HepG2 (cell line): ENCODE results near the gene FANK1. TPM values are rescaled to one million over a fixed set of nuclear protein-coding genes. Genes with fewer than 3 reads are reported as not detected.

ENCODE experiments used
- ATAC-seq: fragments of 200-7000 bp; cut with Tn5 transposase; 3 replicates; pipeline ENCODE4 v1.9.1; 2020; ENCODE audit warnings: mild to moderate bottlenecking, moderate library complexity
- BruUV-seq: library from RNA; stranded (reverse); fragments of 400-500 nt; replicated peaks from 2 replicates; lab custom pipeline; 2021; lab: Mats Ljungman, UMichigan
- CTCF ChIA-PET: fragments of 300-600 bp; formaldehyde crosslinking; extraction: SDS; loops from one replicate; lab custom pipeline; 2021; ENCODE audit warnings: low total read pairs, inconsistent platforms, low intra/inter-chr PET ratio; lab: Yijun Ruan, JAX
- POLR2A ChIA-PET: fragments of 350-600 bp; sonication (Branson Sonifier 250); formaldehyde crosslinking; loops from one replicate; lab custom pipeline; 2020; ENCODE audit warnings: antibody characterized with exemption, inconsistent platforms; lab: Yijun Ruan, JAX
- DNase-seq: peaks from one replicate; pipeline ENCODE4 v3.0.0-alpha.2; 2015; ENCODE audit warnings: low spot score
- FAIRE-seq: peaks from 3 replicates; lab custom pipeline; 2011; peaks lifted over from hg19 to GRCh38; lab: Jason Lieb, UNC
- H2AFZ ChIP-seq: one replicate; pipeline ENCODE4 v1.6.1; 2011; ENCODE audit warnings: low read length, inconsistent platforms
- H3K27ac ChIP-seq: fragments of 300-600 bp; 3 replicates; pipeline ENCODE4 v1.8.0; 2011; ENCODE audit warnings: mixed run types, mild to moderate bottlenecking, mixed read lengths, low read length, inconsistent platforms; ENCODE audit not compliant: insufficient read depth; ENCODE audit errors: extremely low read length
- H3K27me3 ChIP-seq, 2 experiments: fragments of 200-600 bp in 1 of 2; 2 replicates in 1 of 2; 3 replicates in 1 of 2; pipeline versions ENCODE4 v1.6.0 to v1.8.0; 2011; ENCODE audit warnings: low read length in 2 of 2, mild to moderate bottlenecking in 2 of 2, moderate library complexity in 2 of 2, inconsistent platforms in 1 of 2; ENCODE audit not compliant: insufficient read depth in 2 of 2, control insufficient read depth in 1 of 2
- H3K36me3 ChIP-seq, 2 experiments: fragments of 200-600 bp in 1 of 2; replicated peaks in 1 of 2; 2 replicates in 1 of 2; 3 replicates in 1 of 2; pipeline versions ENCODE4 v1.5.1 to v1.8.0; 2011; ENCODE audit warnings: low read length in 2 of 2, inconsistent platforms in 1 of 2; ENCODE audit not compliant: insufficient read depth in 2 of 2, control insufficient read depth in 1 of 2
- H3K4me1 ChIP-seq: 2 replicates; pipeline ENCODE4 v1.5.1; 2012; ENCODE audit warnings: low read length, inconsistent platforms; ENCODE audit not compliant: insufficient read depth
- H3K4me2 ChIP-seq: 2 replicates; pipeline ENCODE4 v1.6.0; 2011; ENCODE audit warnings: low read depth, low read length, inconsistent platforms
- H3K4me3 ChIP-seq, 3 experiments: fragments of 200-600 bp in 1 of 3; sonication (generic), shearing (Covaris generic) in 1 of 3; replicated peaks in 1 of 3; 2 replicates each; pipeline ENCODE4 v1.5.1; 2011 to 2016; ENCODE audit warnings: low read length in 3 of 3, inconsistent platforms in 2 of 3, low read depth in 2 of 3, mild to moderate bottlenecking in 2 of 3, control low read depth in 1 of 3, mixed read lengths in 1 of 3; ENCODE audit not compliant: insufficient read depth in 1 of 3
- H3K79me2 ChIP-seq: one replicate; pipeline ENCODE4 v1.6.1; 2011; ENCODE audit warnings: low read length, inconsistent platforms; ENCODE audit not compliant: insufficient read depth
- H3K9ac ChIP-seq: 2 replicates; pipeline ENCODE4 v1.6.0; 2011; ENCODE audit warnings: mild to moderate bottlenecking, low read depth, low read length, inconsistent platforms; ENCODE audit not compliant: insufficient read depth
- H3K9me3 ChIP-seq: 2 replicates; pipeline ENCODE4 v1.5.1; 2012; ENCODE audit warnings: mild to moderate bottlenecking, low read length
- H4K20me1 ChIP-seq: 2 replicates; pipeline ENCODE4 v1.6.0; 2011; ENCODE audit warnings: inconsistent platforms, mild to moderate bottlenecking, low read length, moderate library complexity; ENCODE audit not compliant: insufficient read depth
- ARNT ChIP-seq: fragments of 450-650 bp; IDR thresholded peaks from 2 replicates; pipeline ENCODE4 v1.6.1; 2017
- CC2D1A ChIP-seq: sonication (generic); formaldehyde crosslinking; IDR thresholded peaks from 2 replicates; pipeline ENCODE4 v1.8.1; 2023; ENCODE audit warnings: mild to moderate bottlenecking, missing genetic modification reagents
- CEBPB ChIP-seq: IDR thresholded peaks from 2 replicates; pipeline ENCODE4 v1.6.1; 2011; ENCODE audit warnings: low read depth, low read length, improper control_type of control experiment, borderline replicate concordance
- KDM2A ChIP-seq: sonication (generic); formaldehyde crosslinking; IDR thresholded peaks from 2 replicates; pipeline ENCODE4 v1.4.0; 2020; ENCODE audit warnings: low read depth, missing genetic modification reagents, borderline replicate concordance
- MIXL1 ChIP-seq: IDR thresholded peaks from 2 replicates; pipeline ENCODE4 v1.6.1; 2016
- REPIN1 ChIP-seq: sonication (generic); formaldehyde crosslinking; IDR thresholded peaks from 2 replicates; pipeline ENCODE4 v1.8.0; 2022; ENCODE audit warnings: missing genetic modification reagents, low read depth, mild to moderate bottlenecking, borderline replicate concordance
- SMAD3 ChIP-seq: sonication (generic); formaldehyde crosslinking; IDR thresholded peaks from 2 replicates; pipeline ENCODE4 v1.4.0; 2020; ENCODE audit warnings: missing genetic modification reagents
- SOX13 ChIP-seq, 3 experiments: fragments of 450-650 bp in 1 of 3; sonication (generic) in 1 of 3; formaldehyde crosslinking in 1 of 3; IDR thresholded peaks in 2 of 3; conservative IDR thresholded peaks in 1 of 3; 2 replicates each; pipeline versions ENCODE4 v1.5.0 to v1.6.1; 2016 to 2020; ENCODE audit warnings: antibody characterized with exemption in 1 of 3, mild to moderate bottlenecking in 1 of 3, missing compliant biosample characterization in 1 of 3, missing genetic modification reagents in 1 of 3, moderate library complexity in 1 of 3
- ZNF431 ChIP-seq: sonication (generic); formaldehyde crosslinking; IDR thresholded peaks from 2 replicates; pipeline ENCODE4 v1.9.0; 2022; ENCODE audit warnings: missing genetic modification reagents, low read depth, mild to moderate bottlenecking, borderline replicate concordance
- ZNF446 ChIP-seq: sonication (generic); formaldehyde crosslinking; IDR thresholded peaks from 2 replicates; pipeline ENCODE4 v1.5.0; 2020; ENCODE audit warnings: mild to moderate bottlenecking, missing genetic modification reagents
- ZNF644 ChIP-seq: IDR thresholded peaks from 2 replicates; pipeline ENCODE4 v1.6.1; 2016; ENCODE audit warnings: low read depth
- ZNF816 ChIP-seq: sonication (generic); formaldehyde crosslinking; IDR thresholded peaks from 2 replicates; pipeline ENCODE4 v1.8.0; 2022; ENCODE audit warnings: missing genetic modification reagents, mild to moderate bottlenecking, borderline replicate concordance
- WGBS: methylation state at CpG from one replicate; pipeline ENCODE4 v1.1.6; 2017; ENCODE audit warnings: low lambda C conversion rate; 5-methylcytosine and 5-hydroxymethylcytosine counted together
- in situ Hi-C: cut with HindIII; loops from 2 replicates; pipeline ENCODE4 v1.10.0; 2017; ENCODE audit warnings: low pct_unique_long_range_greater_than_20kb; ENCODE audit not compliant: extremely low pct_ligation_motif_present
- intact Hi-C: fragments of 100-400 bp; cut with micrococcal nuclease; formaldehyde crosslinking; loops from one replicate; pipeline ENCODE4 v1.10.0; 2022; ENCODE audit not compliant: unreplicated experiment
- polyA plus RNA-seq, 8 experiments: library from polyadenylated mRNA; depleted of rRNA in 3 of 8; stranded (reverse) in 7 of 8; unstranded in 1 of 8; fragments of >200 nt; fragmentation: Illumina TruSeq in 4 of 8; extraction: Trizol in 4 of 8; gene quantifications; 2 replicates each; pipeline versions ENCODE4 v1.2.1 to v1.2.3, GENCODE V29; 2011 to 2016; ENCODE audit warnings: low read depth in 4 of 8, missing spikeins in 1 of 8, mixed read lengths in 1 of 8; ENCODE audit not compliant: insufficient read depth in 1 of 8
- total RNA-seq, 5 experiments: library from RNA; depleted of rRNA; stranded (reverse); fragments of >200 nt; fragmentation: Illumina TruSeq; extraction: Trizol; gene quantifications; 2 replicates each; pipeline ENCODE4 v1.2.3, GENCODE V29; 2016; ENCODE audit warnings: low read depth in 1 of 5

FANK1 gene
- total and polyA plus RNA-seq, 2 of the 13 experiments (the other 11 are each of a cell fraction or from before 2014, with no cell fraction given): 0.22 TPM; not detected in 1

GRCh38 chr10:126016156-126016805 lies 119.9 kb downstream of the FANK1 start:
- ChIA-PET POLR2A (no interaction called here), CTCF (no interaction called here)
- no peaks in the 10 kb centered on the region for H4K20me1 ChIP-seq
- WGBS: 25% methylated on average over 2 of the region's 4 CpGs
- no peak overlapping the region for H2AFZ ChIP-seq
- H3K9me3 ChIP-seq: no peaks in the 10 kb centered on the region
- BruUV-seq: no TSS peak
- no peak overlapping the region for H3K4me3 ChIP-seq
- no peak overlapping the region for H3K4me2 ChIP-seq
- H3K27ac ChIP-seq: no peak overlapping the region
- TF ChIP-seq SOX13 (IDR thresholded peaks at IDR 0.05): no peak
- TF ChIP-seq SOX13 (CRISPR knock-in tag; conservative IDR thresholded peaks at IDR 0.05 in 1 of 2, IDR thresholded peaks at IDR 0.05 in 1 of 2): no peak
- no peak for TF ChIP-seq SMAD3 (CRISPR knock-in tag)
- TF ChIP-seq ZNF816 (CRISPR knock-in tag): no peak
- TF ChIP-seq ZNF446 (CRISPR knock-in tag): no peak
- TF ChIP-seq MIXL1: no peak
- no peak for TF ChIP-seq REPIN1 (CRISPR knock-in tag)
- TF ChIP-seq CEBPB: no peak
- TF ChIP-seq ZNF431 (CRISPR knock-in tag): no peak
- TF ChIP-seq ZNF644: no peak
- no peak for TF ChIP-seq KDM2A (CRISPR knock-in tag)
- no peak for TF ChIP-seq CC2D1A (CRISPR knock-in tag)
- TF ChIP-seq ARNT: no peak
- no peaks in the 10 kb centered on the region for H3K79me2 ChIP-seq
- in situ Hi-C loops: no loop called here
- no peak for FAIRE-seq
- ATAC-seq: no peak
- peaks cover 0 to 2% of the 10 kb centered on the region in 2 experiments; a peak in 2 of 5 replicates for H3K27me3 ChIP-seq
- H3K36me3 ChIP-seq: no peaks in the 10 kb centered on the region
- no peak for DNase-seq
- H3K4me1 ChIP-seq: no peaks in the 10 kb centered on the region
- no peak overlapping the region for H3K9ac ChIP-seq
- intact Hi-C loops: no loop called here
